DND-41 (cell line): ENCODE measurements around the gene IGFLR1.
A peak's percentile ranks its signal among the peaks of the same experiment; 100 is the strongest.

Source experiments
- ATAC-seq: fragments of 200-7000 bp; cut with Tn5 transposase; 3 replicates; pipeline ENCODE4 v1.9.1; 2021; ENCODE audit warnings: low read depth; ENCODE audit not compliant: insufficient read depth
- DNase-seq: peaks from one replicate; pipeline ENCODE4 v3.0.0-alpha.2; 2020
- H2AFZ ChIP-seq: 2 replicates; pipeline ENCODE4 v1.6.0; 2012; ENCODE audit warnings: low read depth, low read length
- H3K27ac ChIP-seq: 2 replicates; pipeline ENCODE4 v1.5.1; 2012; ENCODE audit warnings: low read length, inconsistent platforms
- H3K27me3 ChIP-seq: fragments of 200-600 bp; sonication (generic); 2 replicates; pipeline ENCODE4 v1.6.0; 2012; ENCODE audit warnings: low read length, mild to moderate bottlenecking, inconsistent platforms; ENCODE audit not compliant: insufficient read depth, poor library complexity
- H3K36me3 ChIP-seq: 2 replicates; pipeline ENCODE4 v1.5.1; 2012; ENCODE audit warnings: low read length, inconsistent platforms; ENCODE audit not compliant: insufficient read depth
- H3K4me1 ChIP-seq: 2 replicates; pipeline ENCODE4 v1.5.1; 2012; ENCODE audit warnings: mild to moderate bottlenecking, low read length; ENCODE audit not compliant: insufficient read depth
- H3K4me2 ChIP-seq: 2 replicates; pipeline ENCODE4 v1.6.0; 2012; ENCODE audit warnings: mild to moderate bottlenecking, moderate library complexity, low read length, inconsistent platforms; ENCODE audit not compliant: insufficient read depth
- H3K4me3 ChIP-seq, 2 experiments: fragments of 200-600 bp in 1 of 2; shearing (Covaris generic) in 1 of 2; 2 replicates each; pipeline ENCODE4 v1.5.1; 2012 to 2016; ENCODE audit warnings: inconsistent platforms in 2 of 2, low read length in 2 of 2, mild to moderate bottlenecking in 2 of 2, low read depth in 1 of 2, moderate library complexity in 1 of 2
- H3K79me2 ChIP-seq: 2 replicates; pipeline ENCODE4 v1.6.0; 2012; ENCODE audit warnings: low read length, inconsistent platforms; ENCODE audit not compliant: insufficient read depth
- H3K9ac ChIP-seq: 2 replicates; pipeline ENCODE4 v1.6.0; 2012; ENCODE audit warnings: low read depth, mild to moderate bottlenecking, inconsistent platforms, low read length, moderate library complexity
- H3K9me3 ChIP-seq: 2 replicates; pipeline ENCODE4 v1.5.1; 2012; ENCODE audit warnings: low read length, moderate library complexity, mild to moderate bottlenecking, inconsistent platforms; ENCODE audit not compliant: insufficient read depth, severe bottlenecking
- H4K20me1 ChIP-seq: 2 replicates; pipeline ENCODE4 v1.6.0; 2012; ENCODE audit warnings: low read length; ENCODE audit not compliant: insufficient read depth
- EZH2 ChIP-seq: IDR thresholded peaks from 3 replicates; pipeline ENCODE4 v1.6.1; 2012; ENCODE audit warnings: borderline replicate concordance, low read depth, mild to moderate bottlenecking, moderate library complexity, low read length, inconsistent platforms; ENCODE audit not compliant: severe bottlenecking
- TF ChIP-seq, protein P1 (sequence below): IDR thresholded peaks from 2 replicates; pipeline ENCODE4 v1.5.1; 2012; ENCODE audit warnings: borderline replicate concordance, low read length, moderate library complexity, mild to moderate bottlenecking; ENCODE audit not compliant: poor library complexity, severe bottlenecking; ENCODE audit errors: extremely low read depth

IGFLR1 gene

GRCh38 chr19:35775298-35776101 is 33.2 kb upstream of the IGFLR1 start, which contains the start of gene ARHGAP33:
TSS of gene ARHGAP33 (plus strand) at chr19:35775564. CDS start at chr19:35775659, 95 bp downstream.
- ATAC-seq, result peak; percentile 89
- H3K4me1 ChIP-seq, result peaks cover 29% of the 10 kb centered on the region
- DNase-seq, result peak; percentile 100
- no peaks in the 10 kb centered on the region for H3K9me3 ChIP-seq
- H3K27me3 ChIP-seq, result no peaks in the 10 kb centered on the region
- peak within 1 kb of the TSS; percentile 92 for H3K4me2 ChIP-seq
- H3K4me3 ChIP-seq, result peak within 1 kb of the TSS; percentile 37 to 74; a peak in 3 of 4 replicates
- H3K27ac ChIP-seq, result peak within 1 kb of the TSS; percentile 78
- H3K79me2 ChIP-seq, result peaks cover 38% of the 10 kb centered on the region
- H2AFZ ChIP-seq, result peak within 1 kb of the TSS; percentile 79
- peaks cover 29% of the 10 kb centered on the region; the same call in 1 of the 2 replicates for H4K20me1 ChIP-seq
- TF ChIP-seq, protein P1, sequence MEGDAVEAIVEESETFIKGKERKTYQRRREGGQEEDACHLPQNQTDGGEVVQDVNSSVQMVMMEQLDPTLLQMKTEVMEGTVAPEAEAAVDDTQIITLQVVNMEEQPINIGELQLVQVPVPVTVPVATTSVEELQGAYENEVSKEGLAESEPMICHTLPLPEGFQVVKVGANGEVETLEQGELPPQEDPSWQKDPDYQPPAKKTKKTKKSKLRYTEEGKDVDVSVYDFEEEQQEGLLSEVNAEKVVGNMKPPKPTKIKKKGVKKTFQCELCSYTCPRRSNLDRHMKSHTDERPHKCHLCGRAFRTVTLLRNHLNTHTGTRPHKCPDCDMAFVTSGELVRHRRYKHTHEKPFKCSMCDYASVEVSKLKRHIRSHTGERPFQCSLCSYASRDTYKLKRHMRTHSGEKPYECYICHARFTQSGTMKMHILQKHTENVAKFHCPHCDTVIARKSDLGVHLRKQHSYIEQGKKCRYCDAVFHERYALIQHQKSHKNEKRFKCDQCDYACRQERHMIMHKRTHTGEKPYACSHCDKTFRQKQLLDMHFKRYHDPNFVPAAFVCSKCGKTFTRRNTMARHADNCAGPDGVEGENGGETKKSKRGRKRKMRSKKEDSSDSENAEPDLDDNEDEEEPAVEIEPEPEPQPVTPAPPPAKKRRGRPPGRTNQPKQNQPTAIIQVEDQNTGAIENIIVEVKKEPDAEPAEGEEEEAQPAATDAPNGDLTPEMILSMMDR, result no peak
- no peak for TF ChIP-seq EZH2
- H3K9ac ChIP-seq, result peak within 1 kb of the TSS; percentile 75
- H3K36me3 ChIP-seq, result peaks cover 34% of the 10 kb centered on the region

DNA sequence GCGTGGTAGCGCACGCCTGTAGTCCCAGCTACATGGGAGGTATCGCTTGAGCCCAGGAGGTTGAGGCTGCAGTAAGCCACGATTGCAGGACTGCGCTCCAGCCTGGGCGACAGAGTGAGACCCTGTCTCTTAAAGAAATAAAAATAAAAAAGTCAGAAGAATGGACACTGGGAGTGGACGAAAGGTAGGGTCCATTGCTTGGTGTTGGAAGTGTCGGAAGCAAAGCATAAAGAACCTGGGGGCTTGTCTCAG is 32.7 kb upstream of the IGFLR1 start:
- Histone ChIP-seq H3K4me3 (peak overlapping the region in 1 of 2 experiments; percentile 48; a peak in 2 of 4 replicates), H3K9ac (peak overlapping the region; percentile 33; the same call in 1 of the 2 replicates), H3K27me3 (no peaks in the 10 kb centered on the region), H2AFZ (peak overlapping the region; percentile 79), H4K20me1 (peaks cover 29% of the 10 kb centered on the region; the same call in 1 of the 2 replicates), H3K79me2 (peaks cover 38% of the 10 kb centered on the region), H3K36me3 (peaks cover 29% of the 10 kb centered on the region), H3K27ac (peak overlapping the region; percentile 45; the same call in 1 of the 2 replicates), H3K4me2 (peak overlapping the region; percentile 65), H3K9me3 (no peaks in the 10 kb centered on the region), H3K4me1 (peaks cover 29% of the 10 kb centered on the region)
- TF ChIP-seq, protein P1, result no peak
- no peak for TF ChIP-seq EZH2
- DNase-seq (no peak), ATAC-seq (peak; percentile 16)

- peak overlapping the region; percentile 33; the same call in 1 of the 2 replicates for H3K9ac ChIP-seq
- peak overlapping the region; percentile 79 for H2AFZ ChIP-seq
- H3K27ac ChIP-seq, result peak overlapping the region; percentile 45; the same call in 1 of the 2 replicates
These were observed 32.2 kb upstream of the IGFLR1 start for GRCh38 chr19:35774274-35775045.

More at GRCh38 chr19:35774274-35775045, 32.2 kb upstream of the IGFLR1 start:
- DNase-seq, result no peak
- peaks cover 29% of the 10 kb centered on the region for H3K4me1 ChIP-seq
- peaks cover 34% of the 10 kb centered on the region for H3K79me2 ChIP-seq
- no peaks in the 10 kb centered on the region for H3K27me3 ChIP-seq
- H3K9me3 ChIP-seq, result no peaks in the 10 kb centered on the region
- H4K20me1 ChIP-seq, result peaks cover 26% of the 10 kb centered on the region; the same call in 1 of the 2 replicates
- peak overlapping the region; percentile 65 for H3K4me2 ChIP-seq
- H3K4me3 ChIP-seq, result peak overlapping the region in 1 of 2 experiments; percentile 48; a peak in 2 of 4 replicates
- no peak for ATAC-seq
- TF ChIP-seq, protein P1, result no peak
- TF ChIP-seq EZH2, result no peak
- H3K36me3 ChIP-seq, result peaks cover 24% of the 10 kb centered on the region
